AG04450 (cell line): ENCODE results near the gene TMEM184A. TPM values are rescaled to one million over a fixed set of nuclear protein-coding genes. Genes with fewer than 3 reads are reported as not detected.

ENCODE experiments used
- CTCF ChIA-PET: fragments of 300-600, 350-600 bp; formaldehyde crosslinking; extraction: SDS; loops from one replicate; lab custom pipeline; 2022; ENCODE audit warnings: antibody characterized with exemption, inconsistent platforms; lab: Charles Lee
- POLR2A ChIA-PET: fragments of 350-600 bp; formaldehyde crosslinking; extraction: SDS; loops from one replicate; lab custom pipeline; 2021; ENCODE audit warnings: antibody characterized with exemption, inconsistent platforms; lab: Yijun Ruan, JAX
- DNase-seq: peaks from one replicate; pipeline ENCODE4 v3.0.0-alpha.2; 2011; ENCODE audit warnings: low read depth, low spot score
- H3K27ac ChIP-seq: one replicate; pipeline ENCODE4 v1.5.1; 2012; ENCODE audit warnings: low read depth, low read length, control low read depth
- H3K27me3 ChIP-seq: one replicate; pipeline ENCODE4 v1.6.0; 2012; ENCODE audit warnings: low read length; ENCODE audit not compliant: control insufficient read depth, insufficient read depth
- H3K4me3 ChIP-seq: 2 replicates; pipeline ENCODE4 v1.5.1; 2011; ENCODE audit warnings: mild to moderate bottlenecking, low read depth, low read length, control low read depth
- H3K9me3 ChIP-seq: 2 replicates; pipeline ENCODE4 v1.5.1; 2012; ENCODE audit warnings: low read length; ENCODE audit not compliant: control insufficient read depth, insufficient read depth
- polyA plus RNA-seq: library from polyadenylated mRNA; depleted of rRNA; stranded (reverse); fragments of >200 nt; gene quantifications from 2 replicates; pipeline ENCODE4 v1.2.3, GENCODE V29; 2011
- TF ChIP-seq, protein P1 (sequence below): IDR thresholded peaks from 2 replicates; pipeline ENCODE4 v1.5.1; 2011; ENCODE audit warnings: low read depth, low read length, control low read depth, inconsistent platforms

TMEM184A gene
- polyA plus RNA-seq, 1 experiment = 0.56 TPM

DNA sequence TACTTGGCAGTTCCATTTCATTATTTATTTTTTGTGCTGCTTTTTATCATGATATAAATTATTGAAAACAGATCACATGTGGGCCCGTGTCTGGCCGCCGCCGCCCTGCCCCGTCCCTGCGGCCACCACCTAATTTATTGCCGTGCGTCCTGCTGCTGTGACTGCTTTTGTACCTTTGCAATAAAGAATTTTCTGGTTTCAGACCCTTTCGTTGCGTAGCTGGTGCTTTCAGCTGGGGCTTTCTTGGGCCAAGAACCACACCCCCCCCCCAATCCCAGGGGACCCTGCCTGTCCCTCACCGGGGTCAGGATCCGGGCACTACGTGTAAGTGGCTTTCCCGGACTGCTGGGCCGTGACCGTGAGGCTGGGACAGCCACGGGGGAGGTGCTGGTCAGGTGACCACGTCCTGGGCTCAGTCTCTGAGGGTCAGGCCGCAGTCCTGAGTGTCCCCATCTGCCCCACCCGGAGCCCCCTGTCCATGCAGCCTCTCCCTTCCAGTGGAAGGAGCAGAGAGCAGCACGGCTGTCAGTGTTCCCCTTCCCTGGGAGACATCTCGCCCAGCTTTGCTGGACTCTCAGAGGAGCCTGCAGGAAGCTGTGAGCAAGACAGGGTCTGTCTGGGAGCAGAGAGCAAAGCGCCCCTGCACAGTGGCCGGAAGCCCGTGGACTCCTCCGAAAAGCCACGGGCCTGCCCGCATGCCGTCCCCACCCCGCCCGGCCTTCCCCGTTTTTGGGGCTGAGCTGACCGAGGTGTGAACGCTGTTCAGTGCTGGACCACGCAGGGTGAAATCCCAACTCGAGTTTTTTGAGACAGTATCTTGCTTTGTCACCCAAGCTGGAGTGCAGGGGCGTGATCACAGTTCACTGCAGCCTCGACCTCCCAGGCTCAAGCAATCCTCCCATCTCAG is 12.9 kb downstream of the TMEM184A start:
- ChIA-PET CTCF (no interaction called here), POLR2A (interaction anchor here (0.6 kb wide), 1 partner anchor 15 kb away, joined by 3 read pairs; no protein-coding TSS in a partner anchor)
- TF ChIP-seq, protein P1, sequence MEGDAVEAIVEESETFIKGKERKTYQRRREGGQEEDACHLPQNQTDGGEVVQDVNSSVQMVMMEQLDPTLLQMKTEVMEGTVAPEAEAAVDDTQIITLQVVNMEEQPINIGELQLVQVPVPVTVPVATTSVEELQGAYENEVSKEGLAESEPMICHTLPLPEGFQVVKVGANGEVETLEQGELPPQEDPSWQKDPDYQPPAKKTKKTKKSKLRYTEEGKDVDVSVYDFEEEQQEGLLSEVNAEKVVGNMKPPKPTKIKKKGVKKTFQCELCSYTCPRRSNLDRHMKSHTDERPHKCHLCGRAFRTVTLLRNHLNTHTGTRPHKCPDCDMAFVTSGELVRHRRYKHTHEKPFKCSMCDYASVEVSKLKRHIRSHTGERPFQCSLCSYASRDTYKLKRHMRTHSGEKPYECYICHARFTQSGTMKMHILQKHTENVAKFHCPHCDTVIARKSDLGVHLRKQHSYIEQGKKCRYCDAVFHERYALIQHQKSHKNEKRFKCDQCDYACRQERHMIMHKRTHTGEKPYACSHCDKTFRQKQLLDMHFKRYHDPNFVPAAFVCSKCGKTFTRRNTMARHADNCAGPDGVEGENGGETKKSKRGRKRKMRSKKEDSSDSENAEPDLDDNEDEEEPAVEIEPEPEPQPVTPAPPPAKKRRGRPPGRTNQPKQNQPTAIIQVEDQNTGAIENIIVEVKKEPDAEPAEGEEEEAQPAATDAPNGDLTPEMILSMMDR = no peak
- DNase-seq = no peak
- H3K27me3 ChIP-seq = no peaks in the 10 kb centered on the region
- no peak overlapping the region for H3K27ac ChIP-seq
- no peak overlapping the region for H3K4me3 ChIP-seq
- H3K9me3 ChIP-seq = no peaks in the 10 kb centered on the region; the same call in 1 of the 2 replicates

- CTCF ChIA-PET = no interaction called here
- H3K27ac ChIP-seq = no peak overlapping the region
- POLR2A ChIA-PET = interaction anchor here (0.6 kb wide), 1 partner anchor 16 kb away, joined by 3 read pairs; no protein-coding TSS in a partner anchor
- TF ChIP-seq, protein P1 = no peak
- H3K27me3 ChIP-seq = no peaks in the 10 kb centered on the region
- DNase-seq = no peak
- H3K4me3 ChIP-seq = no peak overlapping the region
- no peaks in the 10 kb centered on the region; the same call in 1 of the 2 replicates for H3K9me3 ChIP-seq
Measured at GRCh38 chr7:1542329-1542728, 13.7 kb downstream of the TMEM184A start.

- TF ChIP-seq, protein P1 = no peak
- ChIA-PET CTCF (interaction anchor here (0.6 kb wide), 1 partner anchor 875 kb away, joined by 3 read pairs; no protein-coding TSS in a partner anchor), POLR2A (interaction anchor here (0.6 kb wide), 1 partner anchor 349 kb away, joined by 5 read pairs; no protein-coding TSS in a partner anchor)
- DNase-seq = no peak
- Histone ChIP-seq H3K27ac (no peak overlapping the region), H3K9me3 (no peaks in the 10 kb centered on the region; the same call in 1 of the 2 replicates), H3K27me3 (no peaks in the 10 kb centered on the region), H3K4me3 (no peak overlapping the region)
Measured at GRCh38 chr7:1541431-1542162, 14.4 kb downstream of the TMEM184A start.

GRCh38 chr7:1540776-1541271 is 15.2 kb downstream of the TMEM184A start:
- H3K27me3 ChIP-seq = no peaks in the 10 kb centered on the region
- no peak overlapping the region for H3K4me3 ChIP-seq
- POLR2A ChIA-PET = interaction anchor here (0.6 kb wide), 1 partner anchor 349 kb away, joined by 5 read pairs; no protein-coding TSS in a partner anchor
- H3K9me3 ChIP-seq = no peaks in the 10 kb centered on the region; the same call in 1 of the 2 replicates
- no peak overlapping the region for H3K27ac ChIP-seq
- DNase-seq = no peak
- CTCF ChIA-PET = interaction anchor here (0.6 kb wide), 1 partner anchor 876 kb away, joined by 3 read pairs; no protein-coding TSS in a partner anchor
- TF ChIP-seq, protein P1 = no peak
